T-helper 1 cell treated with Interleukin-12 subunit alpha and Interleukin-12 subunit beta and Interleukin-4 antibody, amounts not matched to agents 30 μg/mL and 1 μg/mL, for 36 hours (primary cell): ENCODE measurements around the gene EEF1E1.
"Not testable (repeated sequence)": the region's sequence is repeated elsewhere in the genome, so short reads cannot be mapped to it uniquely, and the experiment has no call there.

Source experiments
- H3K27ac Mint-ChIP-seq: one replicate; pipeline ENCODE4 v1.8.0; 2021; ENCODE audit warnings: mild to moderate bottlenecking, mixed read lengths
- H3K27me3 Mint-ChIP-seq: one replicate; pipeline ENCODE4 v1.8.0; 2021; ENCODE audit warnings: low read depth, mixed read lengths
- H3K36me3 Mint-ChIP-seq: one replicate; pipeline ENCODE4 v1.8.0; 2021; ENCODE audit warnings: low read depth, mixed read lengths
- H3K4me1 Mint-ChIP-seq: one replicate; pipeline ENCODE4 v1.8.0; 2021; ENCODE audit warnings: low read depth, mixed read lengths
- H3K4me3 Mint-ChIP-seq: one replicate; pipeline ENCODE4 v1.8.0; 2021; ENCODE audit warnings: mild to moderate bottlenecking, moderate library complexity, mixed read lengths
- H3K9me3 Mint-ChIP-seq: one replicate; pipeline ENCODE4 v1.8.0; 2021; ENCODE audit warnings: mixed read lengths

Gene EEF1E1

GRCh38 chr6:8061736-8062135 lies 40.6 kb downstream of the EEF1E1 start:
- peaks cover 13% of the 10 kb centered on the region for H3K36me3 Mint-ChIP-seq
- no peaks in the 10 kb centered on the region for H3K9me3 Mint-ChIP-seq
- peaks cover 27% of the 10 kb centered on the region for H3K4me1 Mint-ChIP-seq
- H3K4me3 Mint-ChIP-seq = no peak overlapping the region
- H3K27ac Mint-ChIP-seq = no peak overlapping the region
- no peaks in the 10 kb centered on the region for H3K27me3 Mint-ChIP-seq

- Mint-ChIP-seq H3K36me3 (peaks cover 15% of the 10 kb centered on the region), H3K4me1 (peaks cover 19% of the 10 kb centered on the region), H3K27ac (no peak overlapping the region), H3K27me3 (no peaks in the 10 kb centered on the region), H3K4me3 (no peak overlapping the region), H3K9me3 (no peaks in the 10 kb centered on the region)
These were observed 42.0 kb downstream of the EEF1E1 start for GRCh38 chr6:8060346-8060745.

- Mint-ChIP-seq H3K36me3 (peaks cover 19% of the 10 kb centered on the region), H3K27ac (no peak overlapping the region), H3K27me3 (no peaks in the 10 kb centered on the region), H3K9me3 (no peaks in the 10 kb centered on the region), H3K4me3 (no peak overlapping the region), H3K4me1 (peaks cover 9% of the 10 kb centered on the region)
These were observed 43.2 kb downstream of the EEF1E1 start for GRCh38 chr6:8059129-8059528.

- no peaks in the 10 kb centered on the region for H3K9me3 Mint-ChIP-seq
These were observed 44.6 kb downstream of the EEF1E1 start for GRCh38 chr6:8057793-8058192.

GRCh38 chr6:8057263-8057662 lies 45.1 kb downstream of the EEF1E1 start:
- H3K27me3 Mint-ChIP-seq = no peaks in the 10 kb centered on the region
- peaks cover 23% of the 10 kb centered on the region for H3K36me3 Mint-ChIP-seq
- no peak overlapping the region for H3K4me3 Mint-ChIP-seq
- H3K4me1 Mint-ChIP-seq = no peaks in the 10 kb centered on the region
- no peak overlapping the region for H3K27ac Mint-ChIP-seq
- H3K9me3 Mint-ChIP-seq = no peaks in the 10 kb centered on the region

More at GRCh38 chr6:8057793-8058192, 44.6 kb downstream of the EEF1E1 start:
- Mint-ChIP-seq H3K27ac (no peak overlapping the region), H3K36me3 (peaks cover 21% of the 10 kb centered on the region), H3K4me3 (no peak overlapping the region), H3K4me1 (peaks cover 3% of the 10 kb centered on the region), H3K27me3 (no peaks in the 10 kb centered on the region)

- Mint-ChIP-seq H3K27me3 (no peaks in the 10 kb centered on the region), H3K4me3 (no peak overlapping the region), H3K9me3 (peaks cover 3% of the 10 kb centered on the region), H3K36me3 (peaks cover 21% of the 10 kb centered on the region), H3K4me1 (peaks cover 2% of the 10 kb centered on the region), H3K27ac (no peak overlapping the region)
These were observed 48.1 kb downstream of the EEF1E1 start for GRCh38 chr6:8054276-8054675.

GRCh38 chr6:8047541-8048292 lies 54.6 kb downstream of the EEF1E1 start:
- H3K9me3 Mint-ChIP-seq = peaks cover 3% of the 10 kb centered on the region
- peaks cover 24% of the 10 kb centered on the region for H3K36me3 Mint-ChIP-seq
- no peaks in the 10 kb centered on the region for H3K27me3 Mint-ChIP-seq
- H3K27ac Mint-ChIP-seq = no peak overlapping the region
- H3K4me3 Mint-ChIP-seq = no peak overlapping the region
- peaks cover 2% of the 10 kb centered on the region for H3K4me1 Mint-ChIP-seq

- H3K36me3 Mint-ChIP-seq = peaks cover 17% of the 10 kb centered on the region
- H3K27ac Mint-ChIP-seq, H3K9me3 Mint-ChIP-seq, H3K4me1 Mint-ChIP-seq, H3K4me3 Mint-ChIP-seq, H3K27me3 Mint-ChIP-seq: not testable (repeated sequence)
These were observed 56.6 kb downstream of the EEF1E1 start for GRCh38 chr6:8045769-8046168.

GRCh38 chr6:8043221-8043620 lies 59.1 kb downstream of the EEF1E1 start:
- H3K27ac Mint-ChIP-seq = no peak overlapping the region
- H3K9me3 Mint-ChIP-seq = no peaks in the 10 kb centered on the region
- peaks cover 28% of the 10 kb centered on the region for H3K36me3 Mint-ChIP-seq
- H3K27me3 Mint-ChIP-seq = no peaks in the 10 kb centered on the region
- no peak overlapping the region for H3K4me3 Mint-ChIP-seq
- no peaks in the 10 kb centered on the region for H3K4me1 Mint-ChIP-seq

GRCh38 chr6:8041913-8042583 lies 60.3 kb downstream of the EEF1E1 start:
- H3K9me3 Mint-ChIP-seq = no peaks in the 10 kb centered on the region
- H3K4me3 Mint-ChIP-seq = no peak overlapping the region
- H3K27me3 Mint-ChIP-seq = no peaks in the 10 kb centered on the region
- H3K27ac Mint-ChIP-seq = no peak overlapping the region
- peaks cover 32% of the 10 kb centered on the region for H3K36me3 Mint-ChIP-seq
- peaks cover 2% of the 10 kb centered on the region for H3K4me1 Mint-ChIP-seq

GRCh38 chr6:8034107-8034506 lies 68.2 kb downstream of the EEF1E1 start:
- Mint-ChIP-seq H3K36me3 (peaks cover 41% of the 10 kb centered on the region), H3K9me3 (peaks cover 23% of the 10 kb centered on the region)
- H3K4me1 Mint-ChIP-seq, H3K4me3 Mint-ChIP-seq, H3K27ac Mint-ChIP-seq, H3K27me3 Mint-ChIP-seq: not testable (repeated sequence)

GRCh38 chr6:8030920-8031319 lies 71.4 kb downstream of the EEF1E1 start:
- H3K27me3 Mint-ChIP-seq = no peaks in the 10 kb centered on the region
- peaks cover 23% of the 10 kb centered on the region for H3K9me3 Mint-ChIP-seq
- H3K36me3 Mint-ChIP-seq = peaks cover 31% of the 10 kb centered on the region
- peaks cover 12% of the 10 kb centered on the region for H3K4me1 Mint-ChIP-seq
- H3K4me3 Mint-ChIP-seq = no peak overlapping the region
- no peak overlapping the region for H3K27ac Mint-ChIP-seq
